IPS DF 6.9 (cell line): Measurements from ENCODE around the gene ZNF782.
"Not testable (repeated sequence)": the region's sequence is repeated elsewhere in the genome, so short reads cannot be mapped to it uniquely, and the experiment has no call there.

Source experiments
- DNase-seq: peaks from one replicate; pipeline ENCODE4 v3.0.0-alpha.2; 2013; ENCODE audit warnings: low read depth, low spot score
- H3K27ac ChIP-seq: one replicate; pipeline ENCODE4 v1.5.1; 2013; ENCODE audit warnings: low read length, control low read depth
- H3K27me3 ChIP-seq: 2 replicates; pipeline ENCODE4 v1.6.1; 2013; ENCODE audit warnings: mild to moderate bottlenecking, low read length; ENCODE audit not compliant: control insufficient read depth, insufficient read depth
- H3K36me3 ChIP-seq: 2 replicates; pipeline ENCODE4 v1.6.1; 2013; ENCODE audit warnings: low read length; ENCODE audit not compliant: control insufficient read depth, insufficient read depth
- H3K4me1 ChIP-seq: 2 replicates; pipeline ENCODE4 v1.6.1; 2013; ENCODE audit warnings: low read length; ENCODE audit not compliant: control insufficient read depth, insufficient read depth
- H3K4me3 ChIP-seq: 2 replicates; pipeline ENCODE4 v1.5.1; 2013; ENCODE audit warnings: mild to moderate bottlenecking, low read length
- H3K9me3 ChIP-seq: 2 replicates; pipeline ENCODE4 v1.6.1; 2013; ENCODE audit warnings: low read length, inconsistent platforms; ENCODE audit not compliant: control insufficient read depth, insufficient read depth
- WGBS: extraction: QIAGEN DNeasy Blood & Tissue Kit; methylation state at CpG from one replicate; pipeline ENCODE4 v1.1.7; 2013; ENCODE audit warnings: mixed read lengths, missing lambda C conversion rate; ENCODE audit not compliant: insufficient read length, insufficient coverage; 5-methylcytosine and 5-hydroxymethylcytosine counted together

ZNF782 gene

DNA sequence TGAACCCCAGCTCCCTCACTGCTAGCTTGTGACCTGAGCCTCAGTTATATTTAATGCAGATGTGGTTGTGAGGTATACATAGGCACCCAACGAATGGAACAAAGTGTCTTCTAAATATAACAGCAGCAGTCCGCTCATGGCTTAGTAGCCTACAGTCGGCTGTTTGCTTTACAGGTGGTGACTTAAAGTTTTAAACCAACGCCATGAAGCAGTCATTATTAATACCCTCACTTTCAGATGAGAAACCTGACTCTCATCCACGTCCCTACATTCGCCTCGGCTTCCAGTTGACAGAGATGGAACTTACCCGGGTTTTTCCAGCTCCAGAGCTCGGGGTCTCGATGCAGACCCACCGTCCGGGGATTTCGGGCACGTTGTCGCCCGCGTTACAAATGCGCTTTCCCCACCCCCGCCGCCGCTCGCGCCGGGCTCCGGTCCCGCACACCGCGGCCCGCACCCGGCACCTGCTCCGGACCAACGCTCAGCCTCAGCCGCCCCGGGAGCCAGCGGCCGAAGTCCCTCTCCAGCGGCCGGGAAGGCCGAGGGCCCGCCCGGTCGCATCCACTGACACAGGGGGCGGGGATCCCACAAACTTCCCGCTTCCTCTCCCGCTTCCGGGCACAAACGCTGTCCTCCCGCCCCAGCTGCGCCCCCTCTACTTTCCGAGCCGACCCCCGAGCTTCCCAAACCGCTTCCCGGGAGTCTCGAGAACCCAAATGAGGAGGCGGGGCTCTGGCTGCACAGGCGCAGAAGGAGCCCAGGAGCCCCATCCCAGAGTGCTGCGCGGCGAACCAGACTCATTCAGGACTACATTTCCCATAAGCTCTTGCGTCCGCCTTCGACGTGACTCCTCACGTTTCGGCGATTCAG lies at the start of gene ZNF782:
Gene ZNF782 (minus strand): TSS at position 734 of the 870 bp plus-strand sequence. CDS start 2,553 bp downstream, outside the sequence.
- no peaks in the 10 kb centered on the region for H3K36me3 ChIP-seq
- no peaks in the 10 kb centered on the region for H3K9me3 ChIP-seq
- no peaks in the 10 kb centered on the region for H3K27me3 ChIP-seq
- no peaks in the 10 kb centered on the region for H3K4me1 ChIP-seq
- no peak within 1 kb of the TSS for H3K27ac ChIP-seq
- DNase-seq = peak; percentile 95
- peak within 1 kb of the TSS; percentile 79 for H3K4me3 ChIP-seq
- no CpG with 5 or more reads among the region's 67 CpGs for WGBS

DNA sequence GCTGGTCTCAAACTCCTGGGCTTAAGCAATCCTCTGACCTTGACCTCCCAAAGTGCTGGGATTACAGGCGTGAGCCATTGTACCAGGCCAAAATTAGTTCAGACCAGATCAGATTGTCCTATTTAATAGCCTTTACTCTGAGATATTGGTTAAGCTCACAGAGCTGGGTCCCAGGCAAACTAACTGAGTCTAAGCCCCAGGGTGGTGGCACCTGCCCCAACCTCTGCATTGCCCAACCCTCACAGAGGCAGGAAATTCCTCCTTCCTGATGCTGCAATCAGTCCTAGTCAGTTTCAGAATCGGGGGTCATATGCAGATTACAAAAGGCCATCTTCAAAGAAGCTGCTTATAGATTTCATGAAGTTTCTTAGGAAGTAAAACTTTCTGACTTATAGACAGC lies 45.7 kb upstream of the ZNF782 start:
- H3K4me3 ChIP-seq, H3K4me1 ChIP-seq, H3K27ac ChIP-seq, DNase-seq, H3K9me3 ChIP-seq, H3K27me3 ChIP-seq, H3K36me3 ChIP-seq: not testable (repeated sequence)
- WGBS = no CpG with 5 or more reads among the region's 2 CpGs

DNA sequence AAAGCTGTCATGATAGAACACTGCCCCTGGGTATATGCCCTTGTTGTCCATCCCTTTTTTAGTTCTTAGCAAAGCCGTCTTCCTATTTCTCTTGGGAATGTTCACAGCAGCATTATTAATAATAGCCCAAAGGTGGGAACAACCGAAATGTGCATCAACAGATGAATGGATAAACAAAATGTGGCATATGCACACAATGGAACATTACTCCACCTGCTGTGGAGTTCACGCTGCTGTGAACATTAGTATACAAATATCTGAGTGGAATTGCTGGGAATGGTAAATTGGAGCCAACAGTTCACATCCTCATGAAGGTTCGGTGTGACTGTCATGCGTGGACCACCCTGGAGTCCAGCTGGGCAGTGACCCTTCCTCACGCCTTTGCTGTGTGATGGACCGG lies 37.8 kb upstream of the ZNF782 start:
- no CpG with 5 or more reads among the region's 7 CpGs for WGBS

DNA sequence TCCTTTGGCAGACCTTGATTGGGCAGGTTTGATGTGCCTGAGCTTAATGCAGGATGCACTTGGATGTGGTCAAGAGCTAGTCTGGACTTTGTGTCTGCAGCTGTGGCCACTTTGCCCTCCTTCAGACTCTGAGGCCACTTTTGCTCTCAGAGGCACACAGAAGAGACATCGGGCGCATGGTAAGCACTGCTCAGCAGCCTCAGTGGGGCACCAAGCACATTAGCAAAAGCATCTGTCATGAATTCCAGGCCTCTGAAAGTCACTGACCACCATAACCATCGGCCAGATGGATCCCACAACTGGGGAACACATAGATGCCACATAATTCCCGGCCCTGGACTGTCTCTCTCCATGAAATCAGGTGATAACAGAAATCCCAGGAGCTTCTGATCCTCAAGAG lies 34.3 kb upstream of the ZNF782 start:
- Histone ChIP-seq H3K27me3 (no peaks in the 10 kb centered on the region), H3K36me3 (no peaks in the 10 kb centered on the region), H3K9me3 (no peaks in the 10 kb centered on the region), H3K4me1 (no peaks in the 10 kb centered on the region), H3K4me3 (no peak overlapping the region), H3K27ac (no peak overlapping the region)
- DNase-seq = no peak
- WGBS = no CpG with 5 or more reads among the region's 4 CpGs

More for the DNA sequence above, 37.8 kb upstream of the ZNF782 start:
- Histone ChIP-seq H3K27ac (no peak overlapping the region), H3K27me3 (no peaks in the 10 kb centered on the region), H3K4me1 (no peaks in the 10 kb centered on the region), H3K36me3 (no peaks in the 10 kb centered on the region), H3K9me3 (no peaks in the 10 kb centered on the region), H3K4me3 (no peak overlapping the region)
- DNase-seq = no peak

DNA sequence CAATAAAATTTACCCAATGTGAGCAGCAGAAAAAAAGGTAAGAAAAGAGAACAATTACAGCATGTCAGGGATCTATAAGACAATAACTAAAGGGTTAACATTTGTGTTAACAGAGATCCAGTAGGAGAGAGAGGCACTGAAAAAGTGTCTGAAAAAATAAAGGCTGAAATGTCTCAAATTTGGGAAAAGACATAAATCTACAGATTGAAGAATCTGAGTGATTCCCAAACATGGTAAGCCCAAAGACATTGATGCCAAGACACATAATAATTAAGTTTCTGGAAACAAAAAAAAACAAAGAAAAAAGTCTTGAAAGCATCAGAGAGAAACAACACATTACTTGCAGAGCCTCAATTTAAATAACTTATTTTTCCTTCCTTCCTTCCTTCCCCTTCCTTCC lies 31.1 kb upstream of the ZNF782 start:
- Histone ChIP-seq H3K27ac (no peak overlapping the region), H3K27me3 (no peaks in the 10 kb centered on the region), H3K4me3 (no peak overlapping the region), H3K4me1 (no peaks in the 10 kb centered on the region), H3K9me3 (no peaks in the 10 kb centered on the region), H3K36me3 (no peaks in the 10 kb centered on the region)
- no peak for DNase-seq

DNA sequence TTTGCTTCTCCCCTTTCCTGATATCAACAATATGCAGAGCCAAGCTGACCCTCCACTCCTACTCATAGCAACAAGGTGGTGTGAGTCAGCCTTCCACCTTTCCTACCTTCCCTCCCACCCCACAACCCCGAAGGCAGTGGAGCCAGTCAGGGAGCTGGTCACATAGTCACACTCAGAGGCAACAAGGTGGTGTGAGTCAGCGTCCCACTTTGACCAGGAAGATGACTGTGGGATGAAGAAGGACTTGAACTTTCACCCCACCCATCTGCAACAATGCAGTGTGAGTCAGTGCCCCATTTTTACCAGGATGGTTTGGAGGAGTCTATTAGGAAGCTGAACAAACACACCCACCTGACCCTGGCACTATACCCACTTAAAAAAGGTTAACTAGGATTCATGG lies 30.1 kb upstream of the ZNF782 start:
- H3K36me3 ChIP-seq = no peaks in the 10 kb centered on the region
- H3K9me3 ChIP-seq = no peaks in the 10 kb centered on the region
- DNase-seq = no peak
- no peak overlapping the region for H3K27ac ChIP-seq
- WGBS = no CpG with 5 or more reads among the region's 2 CpGs
- no peak overlapping the region for H3K4me3 ChIP-seq
- no peaks in the 10 kb centered on the region for H3K27me3 ChIP-seq
- H3K4me1 ChIP-seq = no peaks in the 10 kb centered on the region

DNA sequence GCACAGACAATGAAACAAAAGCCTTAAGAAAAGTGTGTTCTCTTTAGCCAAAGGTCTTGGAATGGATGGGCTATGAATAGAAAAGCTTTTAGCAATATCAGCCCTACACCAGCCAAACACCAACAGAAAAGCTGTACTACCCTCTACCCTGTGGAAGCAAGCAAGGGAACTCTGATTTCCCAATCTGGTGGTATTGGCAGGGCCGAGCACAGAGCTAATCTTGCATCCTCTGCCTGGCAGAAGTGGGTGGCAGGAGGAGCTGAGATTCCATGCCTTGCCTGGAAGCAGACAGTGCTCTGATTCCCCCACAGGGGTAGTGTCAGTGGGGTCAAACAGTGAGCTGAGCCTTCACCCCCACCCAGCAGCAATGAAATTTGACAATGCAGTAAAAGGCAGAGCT lies 29.6 kb upstream of the ZNF782 start:
- no peak for DNase-seq
- Histone ChIP-seq H3K4me1 (no peaks in the 10 kb centered on the region), H3K27me3 (no peaks in the 10 kb centered on the region), H3K27ac (no peak overlapping the region), H3K36me3 (no peaks in the 10 kb centered on the region), H3K4me3 (no peak overlapping the region), H3K9me3 (no peaks in the 10 kb centered on the region)
- no CpG with 5 or more reads among the region's 1 CpG for WGBS

DNA sequence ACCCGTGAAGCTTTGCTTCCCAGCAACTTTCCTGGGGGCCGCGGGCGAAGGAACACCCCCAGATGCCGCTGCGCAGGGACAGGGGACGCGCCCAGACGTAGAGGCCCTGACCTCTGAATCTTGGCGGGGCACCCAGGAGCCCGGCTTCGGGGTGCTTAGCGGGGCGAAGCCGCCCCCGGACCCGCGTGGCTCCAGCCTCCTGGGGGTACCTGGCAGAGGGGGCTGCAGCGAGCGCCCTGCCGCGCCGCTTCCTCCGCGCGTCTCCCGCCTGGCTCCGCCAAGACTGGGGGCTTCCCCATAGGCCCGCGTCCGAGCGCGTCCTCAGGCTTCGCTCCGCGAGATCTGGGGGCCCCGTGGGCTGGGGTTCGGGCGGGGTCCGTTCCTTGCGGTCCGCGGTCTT lies 23.0 kb upstream of the ZNF782 start:
- Histone ChIP-seq H3K4me1 (no peaks in the 10 kb centered on the region), H3K4me3 (peak overlapping the region; percentile 10; the same call in 1 of the 2 replicates), H3K27me3 (no peaks in the 10 kb centered on the region; the same call in 1 of the 2 replicates), H3K36me3 (no peaks in the 10 kb centered on the region), H3K9me3 (no peaks in the 10 kb centered on the region), H3K27ac (no peak overlapping the region)
- DNase-seq = no peak
- WGBS = no CpG with 5 or more reads among the region's 43 CpGs

DNA sequence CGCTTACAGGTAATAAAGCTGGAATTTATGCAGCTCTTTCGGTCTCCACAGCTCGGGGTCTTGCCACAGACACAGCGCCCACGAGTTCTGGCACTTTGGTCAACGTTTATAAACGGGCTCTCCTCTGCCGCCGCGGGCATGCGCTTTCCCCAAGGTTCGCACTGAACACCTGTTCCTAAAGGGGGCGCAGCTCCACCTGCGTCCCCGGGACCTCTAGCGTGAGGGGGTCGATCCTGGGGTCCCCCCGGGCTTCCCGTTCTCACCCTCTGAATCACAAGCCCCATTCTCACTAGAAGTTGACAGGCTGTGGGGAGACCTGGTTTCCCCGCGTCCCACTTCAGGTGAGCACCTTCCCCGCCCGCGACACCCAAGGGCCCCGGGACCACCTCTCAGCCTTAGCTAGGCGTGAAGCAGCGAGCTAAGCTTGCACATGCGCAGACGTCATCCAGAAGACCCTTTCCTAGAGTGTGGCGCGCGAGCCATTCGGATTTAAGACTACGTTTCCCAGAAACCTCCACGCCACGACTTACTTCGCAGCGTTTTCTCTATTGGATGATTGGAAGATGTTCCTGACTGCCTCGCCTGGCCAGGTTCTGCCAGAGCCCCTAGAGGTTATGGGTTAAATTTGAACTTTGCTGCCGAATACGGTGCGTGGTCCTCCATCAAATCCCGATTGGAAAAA lies 21.3 kb upstream of the ZNF782 start:
- Histone ChIP-seq H3K36me3 (no peaks in the 10 kb centered on the region), H3K9me3 (no peaks in the 10 kb centered on the region), H3K27ac (no peak overlapping the region), H3K4me1 (no peaks in the 10 kb centered on the region), H3K4me3 (peak overlapping the region; percentile 59; the same call in 1 of the 2 replicates), H3K27me3 (no peaks in the 10 kb centered on the region; the same call in 1 of the 2 replicates)
- peak; percentile 95 for DNase-seq
- WGBS = no CpG with 5 or more reads among the region's 43 CpGs

DNA sequence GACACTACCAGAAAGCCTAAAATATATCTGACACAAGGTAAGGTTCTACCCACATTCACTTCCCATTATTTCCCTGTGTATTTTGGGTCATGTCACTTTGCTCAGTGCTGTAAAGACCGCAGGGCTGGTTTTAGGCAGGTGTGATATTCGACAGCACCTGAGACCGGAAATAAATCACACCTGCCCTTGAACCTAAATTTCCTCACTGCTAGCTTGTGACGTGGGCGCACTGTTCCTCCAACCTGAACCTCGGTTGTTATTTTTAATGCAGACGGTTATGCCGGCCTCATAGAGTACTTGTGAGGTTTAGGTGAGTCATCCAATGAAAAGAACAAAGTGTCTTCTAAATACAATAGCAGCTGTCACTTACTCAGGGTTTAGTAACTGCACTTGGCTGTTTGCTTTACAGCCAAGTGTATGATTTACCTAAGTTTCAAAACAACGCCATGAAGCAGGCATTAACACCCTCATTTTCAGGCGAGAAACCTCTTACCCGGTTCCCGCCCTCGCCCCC lies 20.7 kb upstream of the ZNF782 start:
- WGBS = no CpG with 5 or more reads among the region's 13 CpGs
- Histone ChIP-seq H3K27ac (no peak overlapping the region), H3K27me3 (no peaks in the 10 kb centered on the region; the same call in 1 of the 2 replicates), H3K36me3 (no peaks in the 10 kb centered on the region), H3K4me3 (no peak overlapping the region; the same call in 1 of the 2 replicates), H3K4me1 (no peaks in the 10 kb centered on the region), H3K9me3 (no peaks in the 10 kb centered on the region)
- no peak for DNase-seq
